CD4-positive, alpha-beta T cell (primary cell): ENCODE data around the gene TBL1X. TPM values are rescaled to one million over a fixed set of nuclear protein-coding genes. Genes with fewer than 3 reads are reported as not detected.

Source experiments
- ATAC-seq: fragments of 200-7000 bp; cut with Tn5 transposase; one replicate; pipeline ENCODE4 v1.10.0; 2022; ENCODE audit warnings: mild to moderate bottlenecking; ENCODE audit not compliant: poor library complexity
- CTCF ChIA-PET: fragments of 350-600 bp; sonication (Branson Sonifier 250); formaldehyde crosslinking; loops from one replicate; lab custom pipeline; 2021; ENCODE audit warnings: antibody characterized with exemption, inconsistent platforms; lab: Charles Lee
- POLR2A ChIA-PET: fragments of 350-600 bp; sonication (Branson Sonifier 250); formaldehyde crosslinking; loops from one replicate; lab custom pipeline; 2021; ENCODE audit warnings: antibody characterized with exemption, inconsistent platforms; lab: Charles Lee
- DNase-seq, 14 experiments: peaks; one replicate each; pipeline ENCODE4 v3.0.0-alpha.2; 2013 to 2020; ENCODE audit warnings: mixed read lengths in 2 of 14
- H3K27ac ChIP-seq, 2 donors: one replicate each; pipeline versions ENCODE4 v1.5.1 to v1.7.0; 2013; ENCODE audit warnings: low read length in 2 of 2, low read depth in 1 of 2, mild to moderate bottlenecking in 1 of 2
- H3K27me3 ChIP-seq, 2 experiments: 1 replicate in 1 of 2; 2 replicates in 1 of 2; pipeline versions ENCODE4 v1.6.1 to v1.7.0; 2013; ENCODE audit warnings: low read length in 2 of 2, control low read depth in 1 of 2, mild to moderate bottlenecking in 1 of 2, moderate library complexity in 1 of 2; ENCODE audit not compliant: insufficient read depth in 2 of 2, control insufficient read depth in 1 of 2
- H3K36me3 ChIP-seq: one replicate; pipeline ENCODE4 v1.6.1; 2013; ENCODE audit warnings: low read length, control low read depth; ENCODE audit not compliant: insufficient read depth
- H3K4me1 ChIP-seq: one replicate; pipeline ENCODE4 v1.6.1; 2013; ENCODE audit warnings: low read length, control low read depth; ENCODE audit not compliant: insufficient read depth
- H3K4me3 ChIP-seq: one replicate; pipeline ENCODE4 v1.5.1; 2013; ENCODE audit warnings: mild to moderate bottlenecking, low read length, moderate library complexity
- H3K9me3 ChIP-seq, 2 experiments: 1 replicate in 1 of 2; 2 replicates in 1 of 2; pipeline versions ENCODE4 v1.6.1 to v1.7.0; 2013; ENCODE audit warnings: low read length in 2 of 2, mild to moderate bottlenecking in 2 of 2, control low read depth in 1 of 2, moderate library complexity in 1 of 2; ENCODE audit not compliant: control insufficient read depth in 1 of 2, insufficient read depth in 1 of 2
- H3K27ac Mint-ChIP-seq: one replicate; pipeline ENCODE4 v1.8.0; 2020; ENCODE audit warnings: mixed read lengths
- H3K27me3 Mint-ChIP-seq: one replicate; pipeline ENCODE4 v1.8.0; 2021; ENCODE audit warnings: mixed read lengths
- H3K36me3 Mint-ChIP-seq: one replicate; pipeline ENCODE4 v1.8.0; 2021; ENCODE audit warnings: low read depth, mixed read lengths
- H3K4me1 Mint-ChIP-seq: one replicate; pipeline ENCODE4 v1.8.0; 2021; ENCODE audit warnings: low read depth, mixed read lengths
- H3K4me3 Mint-ChIP-seq: one replicate; pipeline ENCODE4 v1.8.0; 2020; ENCODE audit warnings: mild to moderate bottlenecking, mixed read lengths
- H3K9me3 Mint-ChIP-seq: one replicate; pipeline ENCODE4 v1.8.0; 2020; ENCODE audit warnings: mixed read lengths
- CTCF ChIP-seq: fragments of 200-600 bp; IDR thresholded peaks from one replicate; pipeline ENCODE4 v1.8.0; 2022; ENCODE audit warnings: antibody characterized with exemption, mild to moderate bottlenecking
- intact Hi-C, 2 experiments: fragments of 100-400 bp; cut with DNase I in 1 of 2; cut with micrococcal nuclease in 1 of 2; formaldehyde crosslinking; loops; one replicate each; pipeline versions ENCODE4 v1.15.1 to v1.9.0; 2023 to 2025; cut with DNase I, micrococcal nuclease
- total RNA-seq, 174 experiments: library from RNA in 2 of 174; stranded (reverse) in 2 of 174; gene quantifications; one replicate each; pipeline ENCODE4 v1.2.3 and lab custom pipeline; 2021 to 2026

Gene TBL1X
- total RNA-seq, 2 experiments from 2014 or later, result 17.4 to 19.2 TPM

GRCh38 chrX:9681011-9681410 lies 216.2 kb downstream of the TBL1X start:
- CTCF ChIA-PET, result no interaction called here
- H3K27me3 ChIP-seq, result no peaks in the 10 kb centered on the region

GRCh38 chrX:9681422-9681821 lies 216.6 kb downstream of the TBL1X start:
- Mint-ChIP-seq H3K4me3 (no peak overlapping the region), H3K27ac (no peak overlapping the region), H3K9me3 (no peaks in the 10 kb centered on the region), H3K36me3 (peaks cover 61% of the 10 kb centered on the region), H3K4me1 (peaks cover 18% of the 10 kb centered on the region), H3K27me3 (no peaks in the 10 kb centered on the region)
- ATAC-seq (no peak), DNase-seq (no peak)
- peaks cover 11% of the 10 kb centered on the region for H3K36me3 ChIP-seq
- CTCF ChIA-PET, result no interaction called here
- no peaks in the 10 kb centered on the region for H3K27me3 ChIP-seq
- peaks cover 0 to under 1% of the 10 kb centered on the region in 2 experiments for H3K9me3 ChIP-seq
- no peak overlapping the region for H3K27ac ChIP-seq
- H3K4me1 ChIP-seq, result no peaks in the 10 kb centered on the region
- no peak for TF ChIP-seq CTCF
- POLR2A ChIA-PET, result no interaction called here
- intact Hi-C loops, result no loop called here
- no peak overlapping the region for H3K4me3 ChIP-seq

More at GRCh38 chrX:9681011-9681410, 216.2 kb downstream of the TBL1X start:
- no peaks in the 10 kb centered on the region for H3K4me1 ChIP-seq
- intact Hi-C loops, result no loop called here
- peaks cover 11% of the 10 kb centered on the region for H3K36me3 ChIP-seq
- Mint-ChIP-seq H3K27me3 (no peaks in the 10 kb centered on the region), H3K9me3 (no peaks in the 10 kb centered on the region), H3K4me1 (peaks cover 19% of the 10 kb centered on the region), H3K27ac (no peak overlapping the region), H3K36me3 (peaks cover 59% of the 10 kb centered on the region), H3K4me3 (no peak overlapping the region)
- TF ChIP-seq CTCF, result no peak
- ATAC-seq (no peak), DNase-seq (no peak)
- no peak overlapping the region for H3K4me3 ChIP-seq
- peaks cover 0 to 4% of the 10 kb centered on the region in 2 experiments for H3K9me3 ChIP-seq
- POLR2A ChIA-PET, result no interaction called here
- no peak overlapping the region for H3K27ac ChIP-seq

- Mint-ChIP-seq H3K9me3 (no peaks in the 10 kb centered on the region), H3K27me3 (no peaks in the 10 kb centered on the region), H3K36me3 (peaks cover 59% of the 10 kb centered on the region), H3K4me1 (peaks cover 8% of the 10 kb centered on the region), H3K4me3 (no peak overlapping the region), H3K27ac (no peak overlapping the region)
- H3K27me3 ChIP-seq, result no peaks in the 10 kb centered on the region
- POLR2A ChIA-PET, result no interaction called here
- no peak overlapping the region for H3K4me3 ChIP-seq
- CTCF ChIA-PET, result no interaction called here
- H3K27ac ChIP-seq, result no peak overlapping the region
- no peaks in the 10 kb centered on the region for H3K4me1 ChIP-seq
- TF ChIP-seq CTCF, result no peak
- H3K9me3 ChIP-seq, result no peaks in the 10 kb centered on the region
- intact Hi-C loops, result no loop called here
- no peak for ATAC-seq
- peaks cover 11% of the 10 kb centered on the region for H3K36me3 ChIP-seq
- DNase-seq, result no peak
These were observed 217.6 kb downstream of the TBL1X start for GRCh38 chrX:9682456-9682855.
